Dermis blood vessel endothelial cell (primary cell): ENCODE results near the gene HORMAD2. TPM values are rescaled to one million over a fixed set of nuclear protein-coding genes. Genes with fewer than 3 reads are reported as not detected.

Source experiments
- DNase-seq: peaks from one replicate; pipeline ENCODE4 v3.0.0; 2010
- total RNA-seq: library from RNA; depleted of rRNA; stranded (reverse); fragments of >200 nt; gene quantifications from 2 replicates; pipeline ENCODE4 v1.2.3, GENCODE V29; 2014

HORMAD2 gene
- total RNA-seq, result not detected in 2 replicates

- peak; percentile 63 for DNase-seq
These were observed at the start of gene HORMAD2 for GRCh38 chr22:30079952-30080533. Gene HORMAD2, plus strand, starts transcription at chr22:30080464. Its CDS starts 13,489 bp downstream, at chr22:30093953.

- DNase-seq, result no peak
These were observed 48.9 kb upstream of the HORMAD2 start for GRCh38 chr22:30031328-30031727.

GRCh38 chr22:30031764-30032455 lies 48.4 kb upstream of the HORMAD2 start:
- no peak for DNase-seq

- DNase-seq, result no peak
These were observed 47.1 kb upstream of the HORMAD2 start for GRCh38 chr22:30033137-30033536.

- DNase-seq, result no peak
These were observed 46.4 kb upstream of the HORMAD2 start for GRCh38 chr22:30033901-30034300.

GRCh38 chr22:30036656-30037055 lies 43.6 kb upstream of the HORMAD2 start:
- no peak for DNase-seq

- peak; percentile 78 for DNase-seq
These were observed 42.0 kb upstream of the HORMAD2 start for GRCh38 chr22:30038219-30038618.

GRCh38 chr22:30040499-30041260 lies 39.6 kb upstream of the HORMAD2 start:
- no peak for DNase-seq

- no peak for DNase-seq
These were observed 38.8 kb upstream of the HORMAD2 start for GRCh38 chr22:30041475-30041874.

GRCh38 chr22:30041881-30042280 lies 38.4 kb upstream of the HORMAD2 start:
- DNase-seq, result no peak

GRCh38 chr22:30043161-30043560 lies 37.1 kb upstream of the HORMAD2 start:
- DNase-seq, result no peak

- DNase-seq, result peak; percentile 92
These were observed 35.9 kb upstream of the HORMAD2 start for GRCh38 chr22:30044369-30044768.

GRCh38 chr22:30044881-30045493 lies 35.3 kb upstream of the HORMAD2 start:
- no peak for DNase-seq

- DNase-seq, result no peak
These were observed 34.8 kb upstream of the HORMAD2 start for GRCh38 chr22:30045494-30045887.

GRCh38 chr22:30045901-30046715 lies 34.2 kb upstream of the HORMAD2 start:
- DNase-seq, result no peak

GRCh38 chr22:30046716-30047363 lies 33.4 kb upstream of the HORMAD2 start:
- no peak for DNase-seq

- DNase-seq, result no peak
These were observed 32.9 kb upstream of the HORMAD2 start for GRCh38 chr22:30047364-30047738.

GRCh38 chr22:30048681-30049080 lies 31.6 kb upstream of the HORMAD2 start:
- DNase-seq, result peak; percentile 47

GRCh38 chr22:30054067-30054763 lies 26.0 kb upstream of the HORMAD2 start:
- DNase-seq, result no peak

GRCh38 chr22:30054764-30055069 lies 25.5 kb upstream of the HORMAD2 start:
- no peak for DNase-seq

- no peak for DNase-seq
These were observed 24.2 kb upstream of the HORMAD2 start for GRCh38 chr22:30056015-30056414.

GRCh38 chr22:30057375-30057774 lies 22.9 kb upstream of the HORMAD2 start:
- DNase-seq, result no peak
